Activated naive CD4-positive, alpha-beta T cell treated with anti-CD3 and anti-CD28 coated beads, Interleukin-2, amount 50 U/mL, for 24 hours (primary cell): ENCODE data around the gene DMP1.

Source experiments
- H3K27ac Mint-ChIP-seq: one replicate; pipeline ENCODE4 v1.8.0; 2021; ENCODE audit warnings: mild to moderate bottlenecking, mixed read lengths
- H3K27me3 Mint-ChIP-seq: one replicate; pipeline ENCODE4 v1.8.0; 2021; ENCODE audit warnings: mixed read lengths
- H3K36me3 Mint-ChIP-seq: one replicate; pipeline ENCODE4 v1.8.0; 2021; ENCODE audit warnings: mixed read lengths
- H3K4me1 Mint-ChIP-seq: one replicate; pipeline ENCODE4 v1.8.0; 2021; ENCODE audit warnings: mixed read lengths
- H3K4me3 Mint-ChIP-seq: one replicate; pipeline ENCODE4 v1.8.0; 2021; ENCODE audit warnings: mild to moderate bottlenecking, mixed read lengths
- H3K9me3 Mint-ChIP-seq: one replicate; pipeline ENCODE4 v1.8.0; 2021; ENCODE audit warnings: mixed read lengths

Gene DMP1, protein sequence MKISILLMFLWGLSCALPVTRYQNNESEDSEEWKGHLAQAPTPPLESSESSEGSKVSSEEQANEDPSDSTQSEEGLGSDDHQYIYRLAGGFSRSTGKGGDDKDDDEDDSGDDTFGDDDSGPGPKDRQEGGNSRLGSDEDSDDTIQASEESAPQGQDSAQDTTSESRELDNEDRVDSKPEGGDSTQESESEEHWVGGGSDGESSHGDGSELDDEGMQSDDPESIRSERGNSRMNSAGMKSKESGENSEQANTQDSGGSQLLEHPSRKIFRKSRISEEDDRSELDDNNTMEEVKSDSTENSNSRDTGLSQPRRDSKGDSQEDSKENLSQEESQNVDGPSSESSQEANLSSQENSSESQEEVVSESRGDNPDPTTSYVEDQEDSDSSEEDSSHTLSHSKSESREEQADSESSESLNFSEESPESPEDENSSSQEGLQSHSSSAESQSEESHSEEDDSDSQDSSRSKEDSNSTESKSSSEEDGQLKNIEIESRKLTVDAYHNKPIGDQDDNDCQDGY

GRCh38 chr4:87649980-87650379 is at the start of gene DMP1:
Gene DMP1, plus strand, starts transcription at chr4:87650280. Its CDS starts 6,213 bp downstream, at chr4:87656493.
- H3K9me3 Mint-ChIP-seq, result no peaks in the 10 kb centered on the region
- no peak within 1 kb of the TSS for H3K4me3 Mint-ChIP-seq
- peaks cover 2% of the 10 kb centered on the region for H3K27me3 Mint-ChIP-seq
- no peak within 1 kb of the TSS for H3K27ac Mint-ChIP-seq
- no peaks in the 10 kb centered on the region for H3K36me3 Mint-ChIP-seq
- no peaks in the 10 kb centered on the region for H3K4me1 Mint-ChIP-seq

DNA sequence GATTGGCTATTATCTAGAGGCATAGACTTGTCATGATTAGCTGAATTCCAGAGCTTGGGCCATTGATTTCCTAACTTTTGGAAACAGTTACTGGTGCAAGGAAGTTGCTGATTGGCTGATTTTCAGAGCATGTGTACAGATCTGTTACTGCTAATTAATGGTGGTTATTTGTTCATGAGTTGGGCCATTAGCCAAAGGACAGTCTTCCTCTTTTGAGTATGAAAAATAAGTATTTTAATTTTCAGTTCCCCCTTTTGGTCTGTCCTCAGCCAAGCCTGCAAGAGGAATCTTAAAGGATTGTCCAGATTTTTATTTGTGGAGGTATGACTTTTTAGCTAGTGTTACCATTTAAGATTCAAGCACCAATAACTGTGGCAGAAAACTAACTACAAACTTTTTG is 48.7 kb upstream of the DMP1 start:
- no peak overlapping the region for H3K4me3 Mint-ChIP-seq
- H3K9me3 Mint-ChIP-seq, result peaks cover 6% of the 10 kb centered on the region
- peaks cover 24% of the 10 kb centered on the region for H3K27me3 Mint-ChIP-seq
- no peaks in the 10 kb centered on the region for H3K4me1 Mint-ChIP-seq
- no peak overlapping the region for H3K27ac Mint-ChIP-seq
- H3K36me3 Mint-ChIP-seq, result no peaks in the 10 kb centered on the region

DNA sequence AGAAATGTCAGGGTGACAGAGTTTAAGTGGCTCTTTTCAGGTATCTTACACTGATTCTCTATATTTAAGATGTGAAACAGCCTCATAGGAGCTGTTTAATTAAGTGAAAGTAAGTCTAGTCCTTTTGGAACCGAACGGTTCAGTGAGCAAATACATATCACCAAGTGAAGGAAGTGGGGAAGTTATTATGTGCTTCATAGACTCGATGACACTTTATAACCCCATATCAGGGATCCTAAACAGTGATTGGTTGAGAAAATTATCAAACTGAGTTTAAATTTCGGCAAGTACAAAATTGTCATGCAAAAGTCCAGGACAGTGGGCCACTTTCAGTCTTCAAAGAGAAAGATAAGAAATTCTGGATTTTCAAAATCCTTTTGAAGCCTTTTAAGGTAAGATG is 41.9 kb upstream of the DMP1 start, which contains the start of gene DSPP:
DSPP (plus strand) TSS at position 301 of the 400 bp plus-strand sequence. CDS start 2,380 bp downstream, outside the sequence.
- peaks cover 9% of the 10 kb centered on the region for H3K27me3 Mint-ChIP-seq

DNA sequence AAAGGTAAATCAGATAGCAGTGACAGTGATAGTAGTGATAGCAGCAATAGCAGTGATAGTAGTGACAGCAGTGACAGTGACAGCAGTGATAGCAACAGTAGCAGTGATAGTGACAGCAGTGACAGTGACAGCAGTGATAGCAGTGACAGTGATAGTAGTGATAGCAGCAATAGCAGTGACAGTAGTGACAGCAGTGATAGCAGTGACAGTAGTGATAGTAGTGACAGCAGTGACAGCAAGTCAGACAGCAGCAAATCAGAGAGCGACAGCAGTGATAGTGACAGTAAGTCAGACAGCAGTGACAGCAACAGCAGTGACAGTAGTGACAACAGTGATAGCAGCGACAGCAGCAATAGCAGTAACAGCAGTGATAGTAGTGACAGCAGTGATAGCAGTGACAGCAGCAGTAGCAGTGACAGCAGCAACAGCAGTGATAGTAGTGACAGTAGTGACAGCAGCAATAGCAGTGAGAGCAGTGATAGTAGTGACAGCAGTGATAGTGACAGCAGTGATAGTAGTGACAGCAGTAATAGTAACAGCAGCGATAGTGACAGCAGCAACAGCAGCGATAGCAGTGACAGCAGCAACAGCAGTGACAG is 35.7 kb upstream of the DMP1 start:
- Mint-ChIP-seq H3K36me3 (no peaks in the 10 kb centered on the region), H3K27ac (no peak overlapping the region), H3K27me3 (peaks cover 8% of the 10 kb centered on the region), H3K4me3 (no peak overlapping the region), H3K4me1 (no peaks in the 10 kb centered on the region), H3K9me3 (no peaks in the 10 kb centered on the region)

More for the DNA sequence above, 41.9 kb upstream of the DMP1 start, which contains the start of gene DSPP:
- no peak within 1 kb of the TSS for H3K4me3 Mint-ChIP-seq
- H3K36me3 Mint-ChIP-seq, result no peaks in the 10 kb centered on the region
- H3K9me3 Mint-ChIP-seq, result no peaks in the 10 kb centered on the region
- no peaks in the 10 kb centered on the region for H3K4me1 Mint-ChIP-seq
- H3K27ac Mint-ChIP-seq, result no peak within 1 kb of the TSS

DNA sequence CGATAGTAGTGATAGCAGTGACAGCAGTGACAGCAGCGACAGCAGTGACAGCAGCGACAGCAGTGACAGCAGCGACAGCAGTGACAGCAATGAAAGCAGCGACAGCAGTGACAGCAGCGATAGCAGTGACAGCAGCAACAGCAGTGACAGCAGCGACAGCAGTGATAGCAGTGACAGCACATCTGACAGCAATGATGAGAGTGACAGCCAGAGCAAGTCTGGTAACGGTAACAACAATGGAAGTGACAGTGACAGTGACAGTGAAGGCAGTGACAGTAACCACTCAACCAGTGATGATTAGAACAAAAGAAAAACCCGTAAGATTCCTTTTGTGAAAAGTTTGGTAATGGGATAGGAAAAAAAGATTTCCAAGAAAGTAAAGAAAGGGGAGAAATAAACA is 33.8 kb upstream of the DMP1 start:
- Mint-ChIP-seq H3K4me3 (no peak overlapping the region), H3K27me3 (peaks cover 8% of the 10 kb centered on the region), H3K27ac (no peak overlapping the region), H3K4me1 (no peaks in the 10 kb centered on the region), H3K9me3 (no peaks in the 10 kb centered on the region), H3K36me3 (no peaks in the 10 kb centered on the region)

DNA sequence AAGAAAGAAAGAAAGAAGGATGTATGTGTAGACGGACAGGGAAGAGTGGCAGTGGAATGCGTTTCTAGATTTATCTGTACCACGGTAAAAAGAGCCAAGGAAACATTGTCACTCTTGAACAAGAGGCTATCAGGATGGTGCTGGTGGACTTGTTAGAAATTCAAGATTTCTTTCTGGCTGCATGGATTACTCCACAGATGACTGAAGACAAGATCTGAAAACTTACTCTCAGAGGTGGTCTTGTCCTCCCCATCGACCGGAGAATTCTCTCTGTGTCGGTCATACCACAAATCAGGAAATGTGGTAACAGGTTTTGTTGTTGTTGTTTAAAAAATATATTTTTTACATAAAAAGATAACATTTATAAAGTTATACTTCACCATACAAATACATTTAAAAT is 30.0 kb upstream of the DMP1 start:
- H3K36me3 Mint-ChIP-seq, result no peaks in the 10 kb centered on the region
- H3K4me3 Mint-ChIP-seq, result no peak overlapping the region
- peaks cover 5% of the 10 kb centered on the region for H3K27me3 Mint-ChIP-seq
- no peaks in the 10 kb centered on the region for H3K4me1 Mint-ChIP-seq
- H3K27ac Mint-ChIP-seq, result no peak overlapping the region
- no peaks in the 10 kb centered on the region for H3K9me3 Mint-ChIP-seq

GRCh38 chr4:87620491-87620890 is 29.6 kb upstream of the DMP1 start:
- no peaks in the 10 kb centered on the region for H3K9me3 Mint-ChIP-seq
- H3K27ac Mint-ChIP-seq, result no peak overlapping the region
- no peaks in the 10 kb centered on the region for H3K4me1 Mint-ChIP-seq
- H3K4me3 Mint-ChIP-seq, result no peak overlapping the region
- peaks cover 5% of the 10 kb centered on the region for H3K27me3 Mint-ChIP-seq
- no peaks in the 10 kb centered on the region for H3K36me3 Mint-ChIP-seq

DNA sequence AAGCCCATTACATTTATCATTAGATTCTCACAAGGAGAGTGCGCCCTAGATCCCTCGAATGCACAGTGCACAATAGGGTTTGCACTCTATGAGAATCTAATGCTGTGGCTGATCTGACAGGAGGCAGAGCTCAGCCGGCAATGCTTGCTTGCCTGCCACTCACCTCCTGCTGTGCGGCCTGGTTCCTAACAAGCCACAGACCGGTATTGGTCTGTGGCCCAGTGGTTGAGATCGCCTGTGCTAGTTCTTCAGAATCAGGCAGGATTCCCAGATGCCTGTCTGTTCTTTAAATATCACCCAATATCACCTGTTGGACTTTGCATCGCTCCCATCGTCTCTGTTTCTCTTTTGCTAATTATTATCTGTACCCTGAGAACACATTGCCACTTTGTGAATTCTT is 27.8 kb upstream of the DMP1 start:
- no peaks in the 10 kb centered on the region for H3K4me1 Mint-ChIP-seq
- peaks cover 5% of the 10 kb centered on the region for H3K27me3 Mint-ChIP-seq
- no peaks in the 10 kb centered on the region for H3K9me3 Mint-ChIP-seq
- H3K36me3 Mint-ChIP-seq, result no peaks in the 10 kb centered on the region
- no peak overlapping the region for H3K27ac Mint-ChIP-seq
- no peak overlapping the region for H3K4me3 Mint-ChIP-seq

DNA sequence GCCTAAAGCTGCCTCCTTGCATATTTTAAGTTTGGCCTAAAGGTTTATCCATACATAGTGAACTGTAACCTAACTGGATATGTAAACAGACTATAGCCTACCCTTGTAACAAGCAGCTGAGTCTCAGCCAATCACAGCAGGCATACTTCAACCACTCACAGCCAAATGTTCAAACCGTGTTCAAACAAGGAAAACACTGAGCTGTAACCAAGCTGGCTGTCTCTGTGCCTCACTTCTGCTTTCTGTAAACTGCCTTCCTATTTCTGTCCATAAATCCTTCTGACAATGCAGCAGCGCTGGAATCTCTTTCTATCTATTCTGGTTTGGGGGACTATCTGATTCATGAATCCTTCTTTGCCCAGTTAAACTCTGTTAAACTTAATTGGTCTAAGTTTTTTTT is 25.4 kb upstream of the DMP1 start:
- Mint-ChIP-seq H3K27me3 (peaks cover 5% of the 10 kb centered on the region), H3K27ac (no peak overlapping the region), H3K36me3 (no peaks in the 10 kb centered on the region), H3K4me3 (no peak overlapping the region), H3K9me3 (no peaks in the 10 kb centered on the region), H3K4me1 (no peaks in the 10 kb centered on the region)

DNA sequence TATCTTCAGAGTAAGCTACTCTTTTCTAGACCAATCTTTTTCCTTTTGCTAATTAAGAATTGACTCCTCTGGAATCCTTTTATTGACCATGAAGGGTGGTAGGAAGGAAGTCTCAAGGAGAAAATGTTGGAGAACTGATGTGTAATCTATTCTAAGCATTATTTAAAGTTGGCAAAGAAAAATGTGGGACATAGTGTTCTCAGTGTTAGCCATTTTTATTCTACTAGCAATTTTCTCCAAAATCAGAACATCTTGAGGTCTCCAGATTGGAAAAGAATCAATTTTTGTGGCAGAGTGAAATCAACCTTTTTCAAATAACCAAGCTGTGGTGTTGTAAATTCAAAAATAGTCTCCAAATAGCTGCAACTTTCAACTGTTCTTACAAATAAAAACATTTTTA is 18.4 kb upstream of the DMP1 start:
- Mint-ChIP-seq H3K4me1 (no peaks in the 10 kb centered on the region), H3K27ac (no peak overlapping the region), H3K36me3 (no peaks in the 10 kb centered on the region), H3K9me3 (no peaks in the 10 kb centered on the region), H3K4me3 (no peak overlapping the region), H3K27me3 (peaks cover 4% of the 10 kb centered on the region)

GRCh38 chr4:87632469-87632868 is 17.6 kb upstream of the DMP1 start:
- H3K9me3 Mint-ChIP-seq, result no peaks in the 10 kb centered on the region
- H3K4me1 Mint-ChIP-seq, result no peaks in the 10 kb centered on the region
- no peak overlapping the region for H3K27ac Mint-ChIP-seq
- H3K36me3 Mint-ChIP-seq, result no peaks in the 10 kb centered on the region
- no peak overlapping the region for H3K4me3 Mint-ChIP-seq
- H3K27me3 Mint-ChIP-seq, result peaks cover 4% of the 10 kb centered on the region

DNA sequence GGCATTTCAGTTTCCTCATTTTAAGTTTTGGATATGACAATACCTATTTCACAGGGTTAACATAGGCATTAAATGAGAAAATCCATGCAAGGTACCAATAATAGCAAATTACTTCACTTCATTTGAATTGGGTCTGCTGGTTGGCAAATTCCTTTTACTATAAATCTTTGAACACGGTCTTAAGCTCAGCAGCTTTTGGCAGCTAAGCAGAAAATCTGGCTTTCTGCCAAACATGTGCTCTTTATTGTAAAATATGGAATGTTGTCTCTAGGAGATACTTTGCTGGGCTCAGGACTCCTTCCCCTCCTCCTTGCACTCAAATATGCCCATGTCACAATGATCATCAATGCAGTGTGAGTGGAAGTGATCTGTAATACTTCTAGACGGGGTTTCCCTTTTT is 16.8 kb upstream of the DMP1 start:
- H3K4me1 Mint-ChIP-seq, result no peaks in the 10 kb centered on the region

GRCh38 chr4:87644286-87644685 is 5.8 kb upstream of the DMP1 start:
- no peaks in the 10 kb centered on the region for H3K9me3 Mint-ChIP-seq
- H3K27me3 Mint-ChIP-seq, result no peaks in the 10 kb centered on the region
- H3K4me3 Mint-ChIP-seq, result no peak overlapping the region
- H3K4me1 Mint-ChIP-seq, result no peaks in the 10 kb centered on the region
- no peaks in the 10 kb centered on the region for H3K36me3 Mint-ChIP-seq
- H3K27ac Mint-ChIP-seq, result no peak overlapping the region

More for the DNA sequence above, 16.8 kb upstream of the DMP1 start:
- H3K27me3 Mint-ChIP-seq, result peaks cover 4% of the 10 kb centered on the region
- H3K9me3 Mint-ChIP-seq, result no peaks in the 10 kb centered on the region
- H3K4me3 Mint-ChIP-seq, result no peak overlapping the region
- H3K27ac Mint-ChIP-seq, result no peak overlapping the region
- no peaks in the 10 kb centered on the region for H3K36me3 Mint-ChIP-seq

DNA sequence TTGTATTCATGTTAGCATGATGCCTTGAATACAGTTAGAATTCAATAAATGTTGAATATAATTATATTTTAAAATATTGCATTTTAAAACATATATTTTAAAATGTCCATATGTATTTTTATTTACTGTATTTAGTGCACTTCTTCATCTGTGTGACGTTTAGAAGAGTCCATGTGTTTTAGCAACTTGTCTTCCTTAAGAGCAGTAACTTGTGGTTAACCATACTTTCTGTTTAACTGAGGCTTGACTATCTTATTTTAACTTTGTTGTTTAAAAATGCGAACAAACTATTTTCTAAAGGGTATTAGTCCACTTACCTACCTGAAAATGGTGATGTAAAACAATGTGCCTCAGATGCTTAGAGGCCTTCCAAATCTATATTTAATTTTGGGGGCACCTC is 858 bp downstream of the DMP1 start:
- Mint-ChIP-seq H3K36me3 (no peaks in the 10 kb centered on the region), H3K4me3 (no peak overlapping the region), H3K9me3 (no peaks in the 10 kb centered on the region), H3K27me3 (peaks cover 2% of the 10 kb centered on the region), H3K4me1 (no peaks in the 10 kb centered on the region), H3K27ac (no peak overlapping the region)

DNA sequence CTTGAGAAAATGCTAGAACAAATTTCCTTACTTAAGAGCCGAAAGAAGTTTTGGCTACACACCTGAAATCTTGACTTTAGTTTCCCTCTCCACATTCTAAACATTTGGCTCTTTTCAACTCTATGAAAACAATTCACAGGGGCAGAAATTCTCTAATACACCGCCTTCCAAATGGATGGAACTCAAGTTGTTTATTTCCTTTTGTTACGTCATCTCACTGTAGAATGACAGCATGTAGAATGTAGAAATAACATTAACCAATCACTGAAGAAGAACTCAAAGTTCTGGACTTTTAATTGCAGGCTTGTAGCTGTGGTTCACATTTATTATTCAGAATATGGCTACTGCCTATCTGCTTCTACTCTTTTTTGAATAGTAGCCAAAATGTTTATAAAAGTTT is 1.9 kb downstream of the DMP1 start:
- Mint-ChIP-seq H3K27ac (no peak overlapping the region), H3K27me3 (peaks cover 2% of the 10 kb centered on the region), H3K4me1 (no peaks in the 10 kb centered on the region), H3K4me3 (no peak overlapping the region), H3K36me3 (no peaks in the 10 kb centered on the region), H3K9me3 (no peaks in the 10 kb centered on the region)

DNA sequence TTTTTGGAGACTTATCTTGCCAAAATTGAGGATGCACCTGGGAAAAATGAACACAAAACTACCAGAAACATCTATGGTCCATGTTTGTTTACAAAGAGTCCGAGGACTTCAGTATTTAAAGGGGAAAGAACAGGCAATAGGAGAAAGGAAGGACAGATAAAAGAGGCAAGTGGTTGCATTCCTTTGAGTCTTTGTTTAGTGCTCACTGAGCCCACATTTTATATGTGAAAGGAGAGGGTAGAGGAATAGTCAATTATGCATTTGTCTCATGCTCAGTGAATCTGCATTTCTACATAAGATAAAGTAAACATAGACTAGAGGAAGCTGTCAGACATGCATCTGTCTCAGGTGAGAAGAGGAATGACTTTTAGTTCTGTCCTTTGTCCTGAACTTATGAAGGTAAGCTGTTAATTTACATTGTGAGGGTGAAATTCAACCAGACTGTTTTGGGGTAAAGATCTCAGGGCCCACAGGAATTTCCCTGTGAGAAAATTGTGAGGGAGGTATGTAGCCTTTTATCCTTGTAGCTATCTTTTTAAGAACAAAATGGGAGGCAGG is 4.5 kb downstream of the DMP1 start:
- Mint-ChIP-seq H3K9me3 (no peaks in the 10 kb centered on the region), H3K36me3 (no peaks in the 10 kb centered on the region), H3K27me3 (peaks cover 2% of the 10 kb centered on the region), H3K4me1 (no peaks in the 10 kb centered on the region), H3K27ac (no peak overlapping the region), H3K4me3 (no peak overlapping the region)
